PC-3 (cell line): Measurements from ENCODE around the gene PTN. TPM values are rescaled to one million over a fixed set of nuclear protein-coding genes. Genes with fewer than 3 reads are reported as not detected.
"Not testable (repeated sequence)": the region's sequence is repeated elsewhere in the genome, so short reads cannot be mapped to it uniquely, and the experiment has no call there.

ENCODE experiments used
- ATAC-seq: fragments of 200-7000 bp; cut with Tn5 transposase; 2 replicates; pipeline ENCODE4 v1.9.1; 2020; ENCODE audit warnings: mild to moderate bottlenecking, moderate library complexity
- BruUV-seq: library from RNA; stranded (reverse); fragments of 400-500 nt; replicated peaks from 2 replicates; lab custom pipeline; 2021; lab: Mats Ljungman, UMichigan
- CTCF ChIA-PET: fragments of 300-600 bp; sonication (Branson Sonifier 250); formaldehyde crosslinking; loops from one replicate; lab custom pipeline; 2022; ENCODE audit warnings: antibody characterized with exemption; lab: Charles Lee
- POLR2A ChIA-PET: fragments of 300-600 bp; sonication (Branson Sonifier 250); formaldehyde crosslinking; loops from one replicate; lab custom pipeline; 2022; ENCODE audit warnings: antibody characterized with exemption; ENCODE audit not compliant: unreplicated experiment; lab: Charles Lee
- DNase-seq: peaks from one replicate; pipeline ENCODE4 v3.0.0-alpha.2; 2015
- H2AFZ ChIP-seq: fragments of 300-600 bp; sonication (generic); 2 replicates; pipeline ENCODE4 v1.6.0; 2016; ENCODE audit warnings: antibody characterized with exemption, low read length
- H3F3A ChIP-seq: fragments of 300-600 bp; sonication (generic); one replicate; pipeline ENCODE4 v1.6.0; 2017; ENCODE audit warnings: antibody characterized with exemption, low read length, control low read depth, mild to moderate bottlenecking; ENCODE audit not compliant: unreplicated experiment
- H3K27ac ChIP-seq: fragments of 300-600 bp; sonication (generic); 2 replicates; pipeline ENCODE4 v1.5.1; 2016; ENCODE audit warnings: mild to moderate bottlenecking, low read length
- H3K27me3 ChIP-seq: fragments of 300-600 bp; sonication (generic); 2 replicates; pipeline ENCODE4 v1.6.1; 2016; ENCODE audit warnings: low read length, mixed read lengths
- H3K36me3 ChIP-seq: fragments of 300-600 bp; sonication (generic); 2 replicates; pipeline ENCODE4 v1.6.1; 2016; ENCODE audit warnings: low read depth, mixed run types, low read length, mixed read lengths
- H3K4me1 ChIP-seq: fragments of 300-600 bp; sonication (generic); 2 replicates; pipeline ENCODE4 v1.5.1; 2016; ENCODE audit warnings: low read length; ENCODE audit not compliant: insufficient read depth
- H3K4me2 ChIP-seq: fragments of 300-600 bp; sonication (generic); 2 replicates; pipeline ENCODE4 v1.6.0; 2016; ENCODE audit warnings: low read length
- H3K4me3 ChIP-seq: fragments of 300-600 bp; sonication (generic); 2 replicates; pipeline ENCODE4 v1.5.1; 2016; ENCODE audit warnings: mild to moderate bottlenecking, low read length, mixed read lengths
- H3K79me2 ChIP-seq: fragments of 300-600 bp; sonication (generic); 2 replicates; pipeline ENCODE4 v1.6.1; 2017; ENCODE audit warnings: low read length, mixed read lengths
- H3K9ac ChIP-seq: fragments of 300-600 bp; sonication (generic); 2 replicates; pipeline ENCODE4 v1.6.0; 2016; ENCODE audit warnings: mild to moderate bottlenecking, low read length
- H3K9me2 ChIP-seq: fragments of 300-600 bp; sonication (generic); replicated peaks from 2 replicates; pipeline ENCODE4 v1.6.1; 2016; ENCODE audit warnings: mixed run types, low read length, mixed read lengths
- H3K9me3 ChIP-seq: fragments of 300-600 bp; sonication (generic); 2 replicates; pipeline ENCODE4 v1.6.1; 2016; ENCODE audit warnings: low read length, mixed read lengths
- H4K20me1 ChIP-seq: fragments of 300-600 bp; sonication (generic); 2 replicates; pipeline ENCODE4 v1.6.1; 2016; ENCODE audit warnings: low read length, mixed read lengths
- EZH2 ChIP-seq: fragments of 300-600 bp; sonication (generic); IDR thresholded peaks from one replicate; pipeline ENCODE4 v1.6.1; 2017; ENCODE audit warnings: antibody characterized with exemption, mild to moderate bottlenecking, low read length; ENCODE audit not compliant: unreplicated experiment
- EZH2phosphoT487 ChIP-seq: fragments of 300-600 bp; sonication (generic); IDR thresholded peaks from 2 replicates; pipeline ENCODE4 v1.6.1; 2018; ENCODE audit warnings: mild to moderate bottlenecking, antibody characterized with exemption, low read length, borderline replicate concordance
- intact Hi-C: fragments of 100-400 bp; cut with micrococcal nuclease; formaldehyde crosslinking; loops from 2 replicates; pipeline ENCODE4 v1.9.0; 2023
- total RNA-seq: library from RNA; depleted of rRNA; stranded (reverse); fragments of >200 nt; gene quantifications from 2 replicates; pipeline ENCODE4 v1.2.3, GENCODE V29; 2014
- TF ChIP-seq, protein P1 (sequence below): fragments of 300-600 bp; sonication (generic); conservative IDR thresholded peaks from 2 replicates; pipeline ENCODE4 v1.5.1; 2017; ENCODE audit warnings: antibody characterized with exemption, low read depth, mild to moderate bottlenecking, low read length

PTN gene
- total RNA-seq, 1 experiment from 2014 or later, result 0.07 TPM

DNA sequence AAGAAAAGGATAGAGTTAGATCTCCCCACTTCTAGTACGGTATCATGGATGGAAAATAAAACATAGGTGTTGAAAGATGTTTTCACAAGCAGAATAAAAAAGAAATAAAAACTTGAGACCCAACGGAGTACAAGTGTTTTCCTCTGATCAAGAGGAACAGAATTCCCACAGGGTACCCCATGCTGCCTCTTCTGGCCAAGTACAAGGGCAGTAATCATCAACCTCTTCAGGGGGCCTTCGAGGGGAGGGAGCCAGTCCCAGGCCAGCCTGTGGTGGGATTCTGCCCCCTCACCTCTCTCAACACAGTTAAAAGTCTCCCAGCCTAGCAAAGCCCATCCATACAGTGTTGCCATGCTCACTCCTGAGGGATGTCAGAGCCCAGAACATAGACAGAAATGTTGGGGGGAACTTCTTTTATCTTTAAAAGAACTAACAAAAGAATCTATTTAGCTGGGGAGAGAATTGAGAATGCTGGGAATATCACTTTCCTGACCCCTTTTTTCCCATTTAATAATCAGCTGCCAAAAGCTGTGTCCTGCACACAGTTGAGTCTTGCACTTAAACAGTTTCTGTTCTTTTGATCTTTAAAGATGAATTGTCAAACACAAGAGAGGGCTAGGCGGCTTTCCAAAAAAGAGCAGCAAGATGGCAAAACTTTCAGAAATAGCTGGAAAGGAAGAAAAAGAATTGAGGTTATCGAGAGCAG lies 101.7 kb downstream of the PTN start:
- DNase-seq, result no peak
- no peak overlapping the region for H3K9ac ChIP-seq
- H3K27ac ChIP-seq, result no peak overlapping the region
- no peak for ATAC-seq
- no peaks in the 10 kb centered on the region for H3K36me3 ChIP-seq
- no peaks in the 10 kb centered on the region for H4K20me1 ChIP-seq
- TF ChIP-seq EZH2phosphoT487 (no peak), EZH2 (no peak)
- TF ChIP-seq, protein P1, sequence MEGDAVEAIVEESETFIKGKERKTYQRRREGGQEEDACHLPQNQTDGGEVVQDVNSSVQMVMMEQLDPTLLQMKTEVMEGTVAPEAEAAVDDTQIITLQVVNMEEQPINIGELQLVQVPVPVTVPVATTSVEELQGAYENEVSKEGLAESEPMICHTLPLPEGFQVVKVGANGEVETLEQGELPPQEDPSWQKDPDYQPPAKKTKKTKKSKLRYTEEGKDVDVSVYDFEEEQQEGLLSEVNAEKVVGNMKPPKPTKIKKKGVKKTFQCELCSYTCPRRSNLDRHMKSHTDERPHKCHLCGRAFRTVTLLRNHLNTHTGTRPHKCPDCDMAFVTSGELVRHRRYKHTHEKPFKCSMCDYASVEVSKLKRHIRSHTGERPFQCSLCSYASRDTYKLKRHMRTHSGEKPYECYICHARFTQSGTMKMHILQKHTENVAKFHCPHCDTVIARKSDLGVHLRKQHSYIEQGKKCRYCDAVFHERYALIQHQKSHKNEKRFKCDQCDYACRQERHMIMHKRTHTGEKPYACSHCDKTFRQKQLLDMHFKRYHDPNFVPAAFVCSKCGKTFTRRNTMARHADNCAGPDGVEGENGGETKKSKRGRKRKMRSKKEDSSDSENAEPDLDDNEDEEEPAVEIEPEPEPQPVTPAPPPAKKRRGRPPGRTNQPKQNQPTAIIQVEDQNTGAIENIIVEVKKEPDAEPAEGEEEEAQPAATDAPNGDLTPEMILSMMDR, result no peak
- ChIA-PET CTCF (no interaction called here), POLR2A (no interaction called here)
- no peak overlapping the region for H3K4me3 ChIP-seq
- no peaks in the 10 kb centered on the region for H3K9me2 ChIP-seq
- BruUV-seq, result no TSS peak
- H3F3A ChIP-seq, result no peaks in the 10 kb centered on the region
- no peaks in the 10 kb centered on the region for H3K4me1 ChIP-seq
- H3K9me3 ChIP-seq, result no peaks in the 10 kb centered on the region
- H3K4me2 ChIP-seq, result no peak overlapping the region
- intact Hi-C loops, result no loop called here
- H3K27me3 ChIP-seq, result no peaks in the 10 kb centered on the region; the same call in 1 of the 2 replicates
- H3K79me2 ChIP-seq, result no peaks in the 10 kb centered on the region
- no peak overlapping the region for H2AFZ ChIP-seq

DNA sequence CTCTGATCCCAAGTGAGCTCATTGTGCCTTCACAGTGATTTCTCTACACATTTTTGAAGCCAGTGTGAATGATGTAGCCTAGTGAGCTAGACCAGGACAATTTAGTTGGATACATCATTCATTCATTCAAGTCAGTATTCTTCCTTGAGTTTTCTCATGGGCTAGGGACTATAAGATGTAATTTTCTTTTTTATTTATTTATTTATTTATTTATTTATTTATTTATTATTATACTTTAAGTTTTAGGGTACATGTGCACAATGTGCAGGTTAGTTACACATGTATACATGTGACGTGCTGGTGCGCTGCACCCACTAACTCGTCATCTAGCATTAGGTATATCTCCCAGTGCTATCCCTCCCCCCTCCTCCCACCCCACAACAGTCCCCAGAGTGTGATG lies 104.3 kb downstream of the PTN start:
- intact Hi-C loops, POLR2A ChIA-PET, H3F3A ChIP-seq, H3K9me2 ChIP-seq, H3K79me2 ChIP-seq, H3K27ac ChIP-seq, ATAC-seq, H4K20me1 ChIP-seq, BruUV-seq, H3K9ac ChIP-seq, H3K4me3 ChIP-seq, H3K36me3 ChIP-seq, CTCF ChIA-PET, H3K4me1 ChIP-seq, DNase-seq, H3K4me2 ChIP-seq, H3K9me3 ChIP-seq, H2AFZ ChIP-seq: not testable (repeated sequence)
- H3K27me3 ChIP-seq, result peaks cover 17% of the 10 kb centered on the region; the same call in 1 of the 2 replicates

DNA sequence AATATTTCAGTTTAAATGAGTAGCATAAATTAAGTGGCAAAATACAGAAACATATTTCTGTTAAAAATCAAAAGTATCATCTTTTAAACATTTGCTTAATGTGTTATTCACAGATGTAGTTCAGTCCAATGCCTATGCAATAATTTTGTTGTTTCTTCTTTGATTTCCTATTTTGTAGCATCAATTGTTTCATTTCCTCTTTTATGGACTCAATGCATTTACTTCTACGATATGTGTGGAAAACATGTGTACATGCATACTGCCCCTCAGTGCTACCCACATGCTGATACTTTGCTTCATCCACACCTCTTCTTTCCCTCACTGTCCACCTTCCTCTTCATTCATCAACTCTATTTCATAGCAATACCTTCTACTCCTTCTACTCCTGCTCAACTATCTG lies 108.1 kb downstream of the PTN start:
- Histone ChIP-seq H3K4me3 (no peak overlapping the region), H3K79me2 (no peaks in the 10 kb centered on the region), H3K27ac (no peak overlapping the region), H3K4me1 (no peaks in the 10 kb centered on the region), H3K9me3 (no peaks in the 10 kb centered on the region), H3K9ac (no peak overlapping the region), H2AFZ (no peak overlapping the region), H4K20me1 (no peaks in the 10 kb centered on the region), H3F3A (no peaks in the 10 kb centered on the region), H3K4me2 (no peak overlapping the region), H3K9me2 (no peaks in the 10 kb centered on the region), H3K27me3 (peaks cover 29% of the 10 kb centered on the region; the same call in 1 of the 2 replicates), H3K36me3 (no peaks in the 10 kb centered on the region)
- no peak for TF ChIP-seq EZH2phosphoT487
- TF ChIP-seq, protein P1, result no peak
- no peak for TF ChIP-seq EZH2
- ChIA-PET POLR2A (no interaction called here), CTCF (no interaction called here)
- DNase-seq (no peak), ATAC-seq (no peak)
- intact Hi-C loops, result no loop called here
- BruUV-seq, result no TSS peak
